Embryonic facial prominence (tissue), 1 donor: ENCODE results near the gene IGFL1.
A peak's percentile ranks its signal among the peaks of the same experiment; 100 is the strongest.
"Not testable (repeated sequence)": the region's sequence is repeated elsewhere in the genome, so short reads cannot be mapped to it uniquely, and the experiment has no call there.

ENCODE experiments used
- DNase-seq: peaks from one replicate; pipeline ENCODE4 v3.0.0-alpha.2; 2016; ENCODE audit errors: extremely low spot score

IGFL1 gene

GRCh38 chr19:46224773-46225172 lies 4.8 kb upstream of the IGFL1 start:
- DNase-seq, result no peak

DNA sequence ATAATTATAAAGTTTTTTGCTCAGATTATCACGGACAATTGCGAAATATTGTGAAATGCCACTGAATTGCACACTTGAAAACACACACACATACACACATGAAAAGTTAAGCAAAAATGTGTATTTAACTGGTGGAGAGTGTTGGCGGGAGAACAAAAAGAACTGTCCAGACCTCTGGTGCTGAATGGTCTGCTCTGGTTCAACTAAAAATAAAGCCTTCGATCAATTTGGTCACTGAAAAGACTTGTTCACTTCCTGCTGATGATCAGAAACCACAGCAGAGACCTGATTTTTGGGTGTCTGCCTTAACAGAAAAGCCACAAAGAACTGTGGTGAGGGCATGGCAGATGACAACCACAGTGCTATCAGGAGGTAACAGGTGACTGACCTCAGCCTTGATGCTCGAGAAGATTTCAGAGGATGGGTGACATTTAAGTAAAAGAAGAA lies 4.0 kb upstream of the IGFL1 start:
- DNase-seq, result no peak

GRCh38 chr19:46226438-46226973 lies 3.0 kb upstream of the IGFL1 start:
- no peak for DNase-seq

DNA sequence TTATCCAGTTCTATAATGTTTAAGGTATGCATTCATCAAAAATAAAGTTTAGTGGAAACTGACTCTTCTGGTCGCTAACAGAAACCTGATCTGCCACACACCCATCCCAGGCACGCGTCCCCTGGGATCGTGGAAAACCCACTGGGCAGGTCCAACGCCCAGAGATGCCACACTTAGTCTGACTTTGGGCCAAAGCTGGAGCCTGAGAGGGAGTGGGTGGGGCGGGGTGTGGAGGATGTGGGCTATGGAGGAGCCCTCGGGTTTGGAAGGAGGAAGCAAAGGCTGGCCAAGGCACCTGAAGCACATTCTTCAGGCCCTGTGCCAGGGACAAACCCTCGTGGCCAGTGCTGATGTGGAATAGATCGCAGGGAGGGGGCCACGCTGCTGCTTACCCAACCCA lies 2.5 kb downstream of the IGFL1 start:
- no peak for DNase-seq

DNA sequence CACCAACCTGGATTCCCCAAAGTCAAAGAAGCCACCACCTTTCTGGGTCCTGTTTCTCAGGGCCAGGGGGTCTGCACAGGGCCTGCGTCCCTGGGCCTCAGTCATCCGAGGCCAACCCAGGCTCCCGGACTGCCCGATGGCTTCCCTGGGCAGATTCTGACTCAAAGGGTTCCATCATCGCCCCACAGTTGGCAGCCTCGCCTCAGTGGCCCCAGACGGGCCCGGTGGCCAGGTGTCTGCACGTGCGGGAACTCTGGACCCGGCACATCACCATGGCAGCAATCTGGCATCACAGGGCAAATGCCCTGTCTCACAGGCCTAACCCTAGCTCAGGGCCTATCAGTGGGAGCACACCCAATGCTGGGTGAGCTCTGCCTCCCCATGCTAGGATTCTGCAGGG lies 2.9 kb downstream of the IGFL1 start:
- DNase-seq, result no peak

GRCh38 chr19:46232938-46233621 lies 3.5 kb downstream of the IGFL1 start:
- no peak for DNase-seq

- not testable (repeated sequence) for DNase-seq
These were observed 4.3 kb downstream of the IGFL1 start for GRCh38 chr19:46233871-46234270.

- not testable (repeated sequence) for DNase-seq
These were observed 8.6 kb downstream of the IGFL1 start for GRCh38 chr19:46238141-46238540.

DNA sequence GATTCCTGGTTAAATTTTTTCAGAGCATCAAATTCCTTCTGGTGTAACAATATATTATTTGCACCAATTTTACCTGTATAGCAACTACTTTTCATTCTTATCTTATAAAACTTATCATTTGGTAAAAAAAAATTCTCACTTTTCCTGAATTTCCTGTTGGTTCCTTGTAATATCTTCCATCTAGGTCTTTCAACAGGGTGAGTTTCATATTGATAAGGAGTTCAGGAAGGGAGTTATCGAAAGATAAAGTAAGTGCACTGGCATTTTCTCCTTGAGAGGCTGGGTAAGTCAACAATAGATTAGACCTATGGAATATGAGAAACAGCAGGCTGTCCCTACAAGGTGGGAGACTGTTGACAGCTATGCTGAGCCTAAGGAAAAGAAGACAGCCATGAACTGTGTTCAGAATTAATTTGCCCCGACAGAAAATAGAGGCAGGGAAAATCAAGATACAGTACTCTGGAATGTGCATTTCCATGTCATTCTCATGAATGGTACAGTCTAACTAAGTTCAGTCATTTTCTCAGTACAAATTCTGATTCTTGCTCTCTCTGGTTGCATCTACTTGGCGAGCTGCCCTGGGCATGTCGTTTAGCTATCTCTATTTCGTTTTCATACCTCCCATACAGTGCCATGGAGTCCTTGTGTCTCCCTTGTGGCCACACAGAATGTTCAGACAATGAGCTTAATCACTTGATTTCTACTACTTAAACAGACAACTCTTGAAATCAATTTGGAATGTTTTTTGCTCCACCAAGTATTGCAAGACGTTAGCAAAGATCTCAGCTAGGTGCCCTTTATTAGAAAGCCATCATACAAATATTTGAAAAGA lies 9.9 kb downstream of the IGFL1 start:
- DNase-seq, result no peak

GRCh38 chr19:46240693-46241092 lies 11.2 kb downstream of the IGFL1 start:
- DNase-seq, result no peak

DNA sequence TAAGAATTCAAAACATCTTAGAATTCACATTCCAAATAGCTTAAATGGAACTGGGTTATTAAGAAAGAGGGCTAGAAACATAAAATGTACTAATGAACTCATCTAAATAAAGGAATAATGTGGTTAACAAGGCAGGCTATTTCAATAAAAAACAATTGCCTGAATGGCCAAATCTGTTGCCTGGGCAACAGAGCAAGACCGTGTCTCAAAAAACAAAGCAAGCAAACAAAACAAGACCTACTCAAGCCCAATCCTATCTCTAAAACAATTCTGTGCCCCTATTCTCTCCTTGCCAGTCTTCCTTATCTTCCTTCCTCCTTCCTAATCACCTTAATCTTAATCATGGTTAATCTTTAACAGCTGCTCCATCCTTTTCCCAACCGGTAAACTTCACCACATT lies 12.1 kb downstream of the IGFL1 start:
- DNase-seq, result no peak

- DNase-seq, result not testable (repeated sequence)
These were observed 13.6 kb downstream of the IGFL1 start for GRCh38 chr19:46243081-46243654.

DNA sequence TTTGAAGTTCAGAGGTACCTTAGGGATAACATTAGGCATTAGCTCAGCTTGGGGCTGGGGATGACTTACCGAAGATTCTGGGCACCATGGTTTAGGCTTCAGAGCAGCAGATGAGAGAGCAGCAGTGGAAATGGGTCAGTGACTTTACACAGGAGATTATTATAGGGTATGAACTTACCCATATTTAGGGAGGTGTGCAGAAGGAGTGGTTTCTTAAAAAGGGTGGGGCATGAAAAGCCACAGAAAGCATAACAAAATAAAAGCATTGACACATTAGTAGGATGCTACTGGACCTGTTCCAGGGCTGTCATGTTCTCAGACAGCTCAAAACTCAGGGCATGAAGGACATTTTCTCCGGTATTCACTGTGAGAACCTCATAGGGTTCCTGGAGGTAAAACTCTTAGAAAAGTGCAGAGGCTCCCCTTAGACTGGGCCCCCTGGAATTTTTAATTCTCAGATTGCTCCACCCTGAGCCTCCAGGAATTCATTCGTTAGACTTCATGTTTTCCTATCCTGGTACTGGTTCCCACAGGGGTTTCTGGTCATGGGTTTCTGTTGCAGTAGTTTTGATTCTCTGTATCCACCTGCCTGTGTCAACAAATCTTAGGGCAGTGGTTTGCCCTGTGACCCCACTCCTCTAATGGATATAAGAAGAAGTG lies 20.7 kb downstream of the IGFL1 start:
- no peak for DNase-seq

DNA sequence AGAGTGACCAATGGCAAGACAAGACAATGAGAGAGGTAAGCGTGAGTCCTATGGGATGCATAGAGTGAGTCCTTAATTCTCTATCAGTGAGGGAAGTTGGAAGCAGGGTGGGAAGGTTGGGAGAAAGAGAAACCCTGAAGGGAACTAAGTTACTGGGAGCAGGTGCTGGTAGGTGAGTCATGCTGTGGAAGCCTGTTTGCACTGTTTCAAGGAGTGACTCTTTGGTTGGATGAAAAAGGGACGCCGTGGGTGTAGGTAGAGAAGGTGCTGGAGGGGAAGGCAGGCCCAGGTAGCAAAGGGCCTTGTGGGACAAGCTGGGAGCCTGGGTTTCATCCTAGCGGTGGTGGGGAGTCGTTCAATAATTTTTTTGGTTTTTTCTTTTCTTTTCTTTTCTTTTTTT lies 21.9 kb downstream of the IGFL1 start:
- DNase-seq, result no peak

DNA sequence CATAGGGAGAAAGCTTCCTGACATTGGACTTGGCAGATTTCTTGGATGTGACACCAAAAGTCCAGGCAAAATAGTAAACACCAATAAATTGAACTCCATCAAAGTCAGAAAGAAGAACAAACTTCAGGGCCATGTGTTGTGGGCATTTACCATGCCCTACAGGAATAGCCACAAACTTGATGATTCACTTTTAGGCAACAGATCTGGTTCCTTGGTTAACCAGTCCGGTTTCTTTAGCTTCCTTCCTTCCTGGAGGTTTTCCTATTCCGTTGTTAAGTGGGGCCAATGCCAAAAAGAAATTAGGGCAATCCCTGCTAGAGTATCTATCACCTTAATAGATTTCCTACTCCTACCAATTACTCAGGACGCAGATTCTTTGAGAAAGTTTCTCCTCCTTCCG lies 25.2 kb downstream of the IGFL1 start:
- DNase-seq, result no peak

DNA sequence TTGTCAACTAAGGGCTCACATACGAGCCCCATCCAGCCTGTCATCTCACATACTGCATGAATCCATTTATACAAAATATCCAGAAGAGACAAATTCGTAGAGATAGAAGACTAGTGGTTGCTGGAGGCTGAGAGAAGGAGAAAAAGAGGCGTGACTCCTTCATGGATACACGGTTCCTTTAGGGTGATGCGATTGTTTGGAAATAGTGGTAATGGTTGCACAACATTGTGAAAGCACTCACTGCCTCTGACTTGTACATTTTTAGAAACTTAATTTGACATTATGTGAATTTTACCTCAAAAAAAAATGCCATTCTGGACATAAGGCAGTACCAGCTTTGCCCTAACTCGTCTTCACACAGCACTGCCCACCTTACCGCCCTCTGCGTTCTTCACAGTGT lies 27.3 kb downstream of the IGFL1 start:
- DNase-seq, result no peak

GRCh38 chr19:46261501-46261900 lies 32.0 kb downstream of the IGFL1 start:
- DNase-seq, result not testable (repeated sequence)

- DNase-seq, result not testable (repeated sequence)
These were observed 33.2 kb downstream of the IGFL1 start for GRCh38 chr19:46262684-46263296.

DNA sequence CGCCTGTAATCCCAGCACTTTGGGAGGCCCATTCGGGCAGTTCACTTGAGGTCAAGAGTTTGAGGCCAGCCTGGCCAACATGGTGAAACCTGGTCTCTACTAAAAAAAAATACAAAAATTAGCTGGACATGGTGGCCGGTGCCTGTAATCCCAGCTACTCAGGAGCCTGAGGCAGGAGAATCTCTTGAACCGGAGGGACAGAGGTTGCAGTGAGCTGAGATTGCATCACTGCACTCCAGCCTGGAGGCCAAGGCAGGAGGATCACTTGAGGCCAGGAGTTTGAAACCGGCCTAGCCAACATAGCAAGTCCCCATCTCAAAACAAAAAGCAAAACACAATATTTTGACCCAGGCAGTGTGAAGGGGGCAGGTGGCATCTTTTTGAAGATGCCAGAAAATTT lies 35.3 kb downstream of the IGFL1 start:
- DNase-seq, result not testable (repeated sequence)

DNA sequence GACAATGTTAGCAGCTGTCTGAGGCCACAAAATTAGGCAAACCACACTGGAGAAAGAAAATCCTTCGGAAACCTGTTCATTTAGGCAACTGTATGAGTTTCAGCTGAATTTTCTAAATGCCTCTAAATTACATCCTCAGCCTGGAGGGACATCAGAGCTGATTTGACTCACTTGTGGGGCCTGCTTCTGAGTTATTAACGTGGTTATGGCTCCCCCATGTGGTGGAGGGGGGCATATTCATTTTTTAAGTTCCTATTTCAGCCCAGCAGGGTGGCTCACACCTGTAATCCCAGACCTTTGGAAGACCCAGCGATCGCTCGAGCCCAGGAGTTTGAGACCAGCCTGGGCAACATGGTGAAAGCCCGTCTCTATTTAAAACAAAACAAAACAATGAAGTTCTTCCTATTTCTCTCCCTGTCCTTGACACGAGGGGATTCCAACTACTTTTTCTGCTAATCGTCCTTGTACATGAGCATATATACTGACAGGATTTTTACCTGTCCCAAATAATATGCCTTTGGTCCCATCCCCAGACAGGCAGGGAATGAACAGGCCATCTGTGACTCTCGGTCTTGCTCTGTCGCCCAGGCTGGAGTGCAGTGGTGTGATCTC lies 35.8 kb downstream of the IGFL1 start:
- DNase-seq, result peak; percentile 22

- no peak for DNase-seq
These were observed 39.6 kb downstream of the IGFL1 start for GRCh38 chr19:46269101-46269500.
